ENCODE measurements around the gene INPP5F.
"Not testable (repeated sequence)": the region's sequence is repeated elsewhere in the genome, so short reads cannot be mapped to it uniquely, and the experiment has no call there.

INPP5F gene

GRCh38 chr10:119706521-119707278, 19.1 kb upstream of the INPP5F start:
- no peak for DNase-seq

- DNase-seq: not testable (repeated sequence)
Observed at GRCh38 chr10:119707331-119707730, 18.5 kb upstream of the INPP5F start.

DNA sequence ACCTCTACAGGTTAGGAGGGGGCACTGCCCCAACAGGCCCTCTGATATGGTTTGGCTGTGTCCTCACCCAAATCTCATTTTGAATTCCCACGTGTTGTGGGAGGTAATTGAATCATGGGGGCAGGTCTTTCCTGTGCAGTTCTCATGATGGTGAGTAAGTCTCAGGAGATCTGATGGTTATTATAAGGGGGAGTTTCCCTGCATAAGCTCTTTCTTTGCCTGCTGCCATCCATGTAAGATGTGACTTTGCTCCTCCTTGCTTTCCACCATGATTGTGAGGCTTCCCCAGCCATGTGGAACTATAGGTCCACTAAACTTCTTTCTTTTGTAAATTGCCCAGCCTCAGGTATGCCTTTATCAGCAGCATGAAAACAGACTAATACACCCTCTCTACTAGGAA, 14.9 kb upstream of the INPP5F start:
- DNase-seq: not testable (repeated sequence)

DNA sequence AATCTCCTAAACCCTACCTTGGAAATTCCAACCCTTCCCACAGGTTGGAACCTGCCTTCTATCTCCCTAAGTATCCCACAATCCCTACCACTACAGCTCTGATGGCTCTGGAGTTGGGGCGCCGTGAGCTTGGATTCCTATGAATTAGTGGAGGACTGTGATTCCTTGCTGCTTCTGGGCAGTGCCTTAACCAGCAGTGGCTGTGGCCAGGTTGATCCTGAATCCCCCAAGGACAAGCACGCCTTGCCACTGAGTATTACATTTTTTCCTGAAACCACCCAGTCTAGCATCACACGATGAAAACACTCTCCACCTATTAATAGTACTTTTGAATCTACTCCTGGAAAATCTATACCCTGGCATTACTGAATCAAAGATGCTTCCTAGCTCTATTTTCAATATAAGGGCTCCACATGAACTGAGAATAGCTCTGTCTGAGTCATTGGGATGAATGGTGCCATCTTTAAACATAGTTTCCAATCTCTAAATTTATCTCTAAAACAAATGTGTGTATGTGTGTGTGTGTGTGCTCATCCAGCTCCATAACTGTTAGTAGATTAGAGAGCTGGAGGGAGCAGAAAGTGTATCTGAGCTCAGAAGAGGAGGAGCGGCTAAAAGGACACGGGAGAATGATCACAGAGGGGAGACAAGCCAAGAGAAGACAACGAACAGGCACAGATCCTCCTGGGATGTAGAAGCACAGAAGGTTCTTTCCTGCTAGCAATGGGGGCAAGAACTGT, 11.9 kb upstream of the INPP5F start:
- no peak for DNase-seq

GRCh38 chr10:119714484-119714816, 11.4 kb upstream of the INPP5F start:
- DNase-seq: no peak

DNA sequence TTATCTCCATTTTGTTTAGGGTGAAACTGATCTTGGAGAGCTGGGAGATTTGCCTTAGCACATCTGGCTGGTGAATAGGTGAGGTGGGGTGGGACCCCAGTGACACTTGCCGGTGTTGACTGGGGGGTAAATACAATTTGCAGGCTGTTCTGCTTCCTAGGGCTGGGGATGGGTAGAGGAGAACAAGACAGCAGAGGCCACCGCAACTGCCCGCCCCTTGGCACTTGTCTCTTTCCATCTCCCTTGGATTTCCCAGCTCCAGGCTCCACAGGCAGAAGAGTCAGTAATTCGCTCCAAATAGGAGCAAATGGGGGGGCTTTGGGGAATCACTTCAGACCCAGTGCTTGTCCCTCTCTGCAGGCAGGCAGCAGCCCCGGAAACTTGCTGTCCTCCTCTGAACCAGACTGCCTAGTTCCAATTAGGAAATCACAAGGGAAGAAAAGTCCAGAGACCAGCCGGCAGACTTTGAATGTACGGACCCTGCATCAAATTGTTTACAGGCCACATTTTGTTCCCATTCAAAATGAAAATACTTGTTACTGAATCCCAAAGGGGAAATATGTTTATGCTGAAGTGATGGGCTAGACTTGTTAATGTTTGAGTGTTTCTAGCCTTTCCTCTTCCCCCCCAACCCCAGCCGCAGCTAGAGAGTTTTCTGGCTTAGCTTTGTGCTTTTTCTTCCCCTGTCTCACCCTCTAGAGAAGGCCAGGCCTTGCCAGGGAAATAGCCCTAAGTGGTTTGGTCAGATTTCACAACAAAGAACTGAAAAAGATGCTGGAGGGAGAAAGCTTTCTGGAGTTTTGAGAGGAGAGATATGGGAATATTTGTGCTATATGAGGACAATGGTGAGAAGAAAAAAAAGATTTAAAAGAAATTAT, 10.0 kb upstream of the INPP5F start:
- DNase-seq: no peak

DNA sequence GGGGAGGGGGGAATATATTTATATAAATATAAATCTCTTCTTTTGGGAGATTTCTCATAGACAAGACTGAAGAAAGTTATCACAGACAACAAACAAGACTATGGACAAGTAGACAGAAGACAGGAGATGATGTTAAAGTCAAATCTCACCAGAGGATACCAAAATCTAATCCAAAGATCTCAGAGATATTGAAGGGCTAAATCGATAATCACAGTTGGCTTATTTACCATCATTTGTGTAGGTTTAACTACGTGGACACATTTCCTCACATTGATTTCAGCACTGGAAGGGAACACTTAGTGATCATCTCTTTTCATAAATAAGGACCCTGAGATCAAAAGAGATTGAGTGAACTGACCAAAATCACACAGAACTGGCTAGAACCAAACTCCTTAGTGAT, 2.7 kb upstream of the INPP5F start:
- no peak for DNase-seq

DNA sequence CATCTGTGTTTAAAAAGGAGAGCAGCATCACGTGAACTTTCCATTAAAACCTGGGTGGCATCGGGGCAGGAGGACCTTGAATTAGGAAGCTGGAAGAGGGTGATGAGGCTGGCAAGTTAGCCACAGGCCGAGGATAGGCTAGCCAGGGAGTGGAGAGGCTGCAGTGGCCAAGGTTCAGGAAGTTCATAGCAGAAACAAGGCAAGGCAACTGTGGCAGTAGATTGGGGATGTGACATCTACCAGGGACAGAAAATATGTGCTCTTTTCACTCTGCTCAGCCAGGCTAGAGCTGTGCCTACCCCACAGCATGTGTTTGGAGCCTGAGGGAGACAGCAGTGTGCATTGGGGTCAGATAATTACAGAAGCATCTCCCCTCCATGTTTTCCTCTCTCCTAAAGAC, 2.2 kb upstream of the INPP5F start:
- no peak for DNase-seq

GRCh38 chr10:119724593-119725516, 995 bp upstream of the INPP5F start:
- no peak for DNase-seq

DNA sequence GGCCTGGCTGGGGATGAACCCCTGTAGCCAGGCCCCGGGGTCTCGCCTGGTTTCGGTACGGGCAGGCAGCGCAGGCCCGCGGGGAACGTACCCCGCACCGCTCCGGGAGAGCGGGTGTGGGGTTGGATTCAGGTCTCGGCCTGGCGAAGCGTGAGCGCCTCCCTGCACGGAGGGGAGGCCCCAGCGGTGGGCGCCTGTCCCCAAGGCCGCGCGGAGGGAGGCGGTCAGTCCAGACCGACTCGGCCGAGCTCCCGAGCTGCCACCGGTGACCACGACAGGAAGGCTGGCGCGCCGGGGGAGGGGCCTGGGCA, 378 bp upstream of the INPP5F start:
- DNase-seq: no peak

- DNase-seq: no peak
Observed at GRCh38 chr10:119726676-119727261, 919 bp downstream of the INPP5F start.

DNA sequence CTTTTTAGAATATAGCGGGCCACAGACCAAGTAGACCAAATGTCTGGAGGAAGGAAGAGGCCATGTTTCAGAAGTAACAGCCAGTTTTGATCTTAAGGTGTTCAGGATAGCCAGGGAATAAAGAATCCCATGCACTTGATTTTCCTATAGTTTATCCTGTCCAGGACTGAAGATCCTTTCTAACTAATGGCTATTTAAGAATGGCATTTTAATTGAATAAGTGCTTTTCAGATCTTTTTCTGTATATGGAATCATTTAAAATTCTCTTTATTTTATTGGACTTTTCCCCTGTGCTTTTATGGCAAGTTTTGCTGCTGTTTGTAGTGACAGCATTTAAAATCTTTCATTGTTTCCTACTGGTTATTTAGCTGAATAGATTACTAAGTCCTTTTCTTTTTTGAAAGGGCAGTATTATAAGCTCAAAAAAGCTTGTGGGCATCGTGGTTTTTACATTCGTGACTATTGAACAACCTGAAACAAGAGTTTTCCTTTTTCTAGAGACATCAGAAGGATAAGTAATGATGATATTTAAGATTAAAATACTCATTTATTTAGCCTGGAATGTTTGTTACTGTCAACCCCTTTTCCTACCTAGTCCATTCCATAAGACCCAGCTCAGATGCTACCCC, 2.4 kb downstream of the INPP5F start:
- DNase-seq: no peak

GRCh38 chr10:119734396-119735332, 8.8 kb downstream of the INPP5F start:
- no peak for DNase-seq

DNA sequence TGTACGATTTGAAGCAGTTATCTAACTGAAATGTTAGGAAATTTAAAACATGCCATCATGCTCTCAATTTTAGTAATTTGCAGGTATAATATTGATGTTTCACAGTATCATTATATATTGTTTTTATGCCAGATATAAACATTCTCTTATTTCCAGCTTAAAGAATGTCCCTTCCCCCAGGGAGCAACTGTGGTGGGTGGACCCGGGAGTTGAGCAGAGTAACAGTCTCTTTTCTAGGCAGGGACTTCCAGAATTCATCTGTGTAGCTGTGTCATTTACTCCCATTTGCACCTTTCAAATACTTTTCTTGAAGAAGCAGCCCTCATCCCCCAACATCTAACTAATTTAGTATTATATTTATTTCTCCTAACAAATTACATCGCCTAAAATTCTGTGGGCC, 9.6 kb downstream of the INPP5F start:
- DNase-seq: no peak

GRCh38 chr10:119736220-119736619, 10.4 kb downstream of the INPP5F start:
- DNase-seq: no peak

GRCh38 chr10:119737039-119737663, 11.3 kb downstream of the INPP5F start:
- DNase-seq: no peak

- DNase-seq: no peak
Observed at GRCh38 chr10:119737823-119738222, 12.0 kb downstream of the INPP5F start.

- DNase-seq: no peak
Observed at GRCh38 chr10:119738962-119739361, 13.1 kb downstream of the INPP5F start.

GRCh38 chr10:119740096-119740495, 14.2 kb downstream of the INPP5F start:
- DNase-seq: no peak
